Cardiac septum (tissue), 1 donor: Measurements from ENCODE around the gene COMMD6. TPM values are rescaled to one million over a fixed set of nuclear protein-coding genes. Genes with fewer than 3 reads are reported as not detected.
A peak's percentile ranks its signal among the peaks of the same experiment; 100 is the strongest.
"Not testable (repeated sequence)": the region's sequence is repeated elsewhere in the genome, so short reads cannot be mapped to it uniquely, and the experiment has no call there.

Experiments used
- DNase-seq: peaks from one replicate; pipeline ENCODE4 v3.0.0-alpha.2; 2020; ENCODE audit warnings: low spot score
- intact Hi-C: fragments of 100-400 bp; cut with DNase I; formaldehyde crosslinking; loops from one replicate; pipeline ENCODE4 v1.14.0; 2022
- long read RNA-seq: library from polyadenylated mRNA; unstranded; transcript quantifications from one replicate; pipeline ENCODE4 v2.0.0, GENCODE V29; 2021
- total RNA-seq: library from RNA; stranded (reverse); fragmentation: NEBNext Ultra II Directional; extraction: Animal tissue kit (Norgen Biotek cat#: 25700); gene quantifications from one replicate; pipeline ENCODE4 v1.2.1, GENCODE V29; 2021
- donor health status: DM: no; HTN: no; CAD: no.

The COMMD6 gene
- total RNA-seq = 127 TPM
- long read RNA-seq, partial matches to known transcripts = 0 of 2 reads
- long read RNA-seq, other reads (novel, unspliced or antisense) = 2 of 2 reads

GRCh38 chr13:75537401-75538365 is at the start of gene COMMD6:
COMMD6 (minus strand) TSS chr13:75537841; CDS start chr13:75537805, 36 bp downstream.
- peak; percentile 91 for DNase-seq
- intact Hi-C loops = loop anchor here (5.0 kb wide), 1 partner anchor 165 kb away; no protein-coding TSS in a partner anchor

DNA sequence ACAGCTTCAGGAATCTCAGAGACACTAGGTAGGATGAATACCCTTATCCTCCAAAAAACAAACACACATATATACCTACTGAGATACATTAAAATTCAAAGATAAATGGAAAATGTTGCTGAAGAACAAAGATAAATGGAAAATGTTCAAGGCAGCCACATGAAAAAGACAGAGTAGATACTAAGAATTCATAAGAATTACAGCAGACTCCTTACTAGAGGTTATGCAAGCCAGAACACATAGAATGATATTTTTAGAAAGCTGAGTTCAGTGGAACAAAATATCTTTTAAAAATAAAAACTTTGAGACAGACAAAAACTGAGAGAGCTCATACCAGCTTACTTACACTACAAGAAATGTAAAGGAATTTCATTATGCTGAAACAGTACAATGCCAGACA is 47.5 kb upstream of the COMMD6 start:
- DNase-seq = no peak
- intact Hi-C loops = no loop called here

DNA sequence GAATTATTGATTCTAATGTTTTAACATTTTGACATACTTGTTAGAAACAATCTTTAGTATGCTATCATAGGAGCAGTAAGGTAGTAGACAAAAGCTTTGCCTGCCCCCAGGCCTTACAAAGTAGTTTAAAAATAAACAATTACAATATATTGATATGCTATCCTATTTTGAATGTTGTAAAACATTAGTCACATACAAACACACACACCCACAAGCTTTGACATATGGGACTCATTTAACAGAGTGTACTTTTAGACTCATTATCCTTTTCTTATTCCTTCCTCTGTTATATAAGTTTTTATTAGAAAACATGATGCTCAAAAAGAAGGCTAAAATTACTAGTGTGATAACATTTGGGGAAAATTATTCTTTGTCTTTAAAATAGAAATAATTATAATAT is 45.5 kb upstream of the COMMD6 start:
- no peak for DNase-seq
- intact Hi-C loops = no loop called here

DNA sequence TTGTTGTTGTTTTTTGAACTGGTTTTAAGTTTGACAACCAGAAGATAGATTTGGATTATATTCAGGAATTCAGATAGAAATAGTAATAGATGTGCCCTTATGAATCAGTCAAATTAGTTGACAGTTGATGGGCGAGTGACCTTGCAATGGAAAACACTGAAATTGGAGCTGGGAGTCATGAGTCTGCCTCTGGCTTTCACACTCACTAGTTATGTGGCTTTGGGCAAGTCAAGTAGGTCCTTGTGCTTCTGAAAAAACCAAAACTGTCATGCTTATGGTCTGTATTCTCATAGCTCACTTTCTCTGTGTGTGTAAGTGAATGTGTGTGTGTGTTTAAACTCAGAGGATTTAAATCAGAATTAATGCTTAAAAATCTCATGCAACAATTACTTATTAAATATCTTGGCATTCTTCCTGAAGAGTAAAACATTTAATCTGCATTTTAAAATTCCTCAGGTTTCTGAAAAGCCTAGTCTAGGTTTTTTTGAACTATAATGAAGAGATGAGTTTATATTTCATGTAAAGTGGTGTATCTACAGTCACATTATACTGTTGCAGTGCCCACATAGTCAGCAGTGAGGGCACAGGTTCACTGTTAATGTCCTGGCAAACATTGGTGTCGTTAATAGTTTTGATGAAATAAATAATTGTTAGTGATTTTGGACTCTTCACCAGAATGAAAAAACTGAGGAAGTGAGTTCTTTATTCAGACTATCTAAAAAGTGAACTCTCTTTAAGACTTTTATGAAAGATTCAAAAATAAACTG is 44.4 kb upstream of the COMMD6 start:
- intact Hi-C loops = no loop called here
- no peak for DNase-seq

- intact Hi-C loops = no loop called here
- DNase-seq = no peak
Measured at GRCh38 chr13:75579529-75579928, 41.9 kb upstream of the COMMD6 start.

DNA sequence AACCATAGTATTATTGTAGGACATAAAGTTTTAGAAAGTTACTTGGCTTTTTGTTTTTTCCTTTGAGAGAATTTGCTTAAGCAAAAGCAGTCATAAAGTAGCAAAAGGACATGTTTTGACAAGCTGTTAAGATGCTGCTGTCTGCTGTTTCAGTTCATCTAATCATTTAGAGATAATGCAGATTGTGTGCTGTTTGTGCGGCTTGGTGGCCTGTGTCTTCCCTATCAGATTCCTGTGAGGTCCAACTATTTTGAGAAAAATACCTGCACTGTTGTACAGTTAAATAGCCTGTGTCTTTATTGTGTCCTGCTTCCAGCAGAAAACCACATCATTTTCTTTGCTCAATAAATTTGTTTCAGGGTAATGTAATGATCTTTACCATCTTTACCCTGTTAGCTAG is 31.9 kb upstream of the COMMD6 start:
- intact Hi-C loops = no loop called here

GRCh38 chr13:75566658-75567057 is 29.0 kb upstream of the COMMD6 start:
- intact Hi-C loops = no loop called here
- no peak for DNase-seq

More for the DNA sequence above, 31.9 kb upstream of the COMMD6 start:
- no peak for DNase-seq

- intact Hi-C loops = no loop called here
- DNase-seq = no peak
Measured at GRCh38 chr13:75558145-75558840, 20.7 kb upstream of the COMMD6 start.

GRCh38 chr13:75556961-75557360 is 19.3 kb upstream of the COMMD6 start:
- intact Hi-C loops = no loop called here
- DNase-seq = no peak

DNA sequence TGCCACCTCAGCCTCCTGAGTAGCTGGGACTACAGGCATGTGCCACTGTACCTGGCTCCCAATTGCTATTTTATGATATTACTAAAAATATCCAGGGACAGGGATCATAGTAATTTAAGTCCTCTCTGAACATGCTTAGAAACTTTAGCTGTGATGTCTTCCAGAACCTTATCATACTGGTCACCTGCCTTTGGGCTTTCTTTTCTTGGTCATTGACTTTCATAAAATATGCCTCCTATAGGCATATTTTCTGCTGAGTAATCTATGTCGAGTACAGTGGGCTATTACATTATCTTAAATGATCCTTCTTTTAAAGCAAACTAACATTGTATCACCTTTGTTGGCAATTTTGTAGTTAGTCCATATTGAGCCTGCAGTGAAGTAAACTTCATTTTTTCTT is 18.2 kb upstream of the COMMD6 start:
- intact Hi-C loops = no loop called here
- DNase-seq = no peak

- intact Hi-C loops = no loop called here
- DNase-seq = no peak
Measured at GRCh38 chr13:75554981-75555380, 17.3 kb upstream of the COMMD6 start.

DNA sequence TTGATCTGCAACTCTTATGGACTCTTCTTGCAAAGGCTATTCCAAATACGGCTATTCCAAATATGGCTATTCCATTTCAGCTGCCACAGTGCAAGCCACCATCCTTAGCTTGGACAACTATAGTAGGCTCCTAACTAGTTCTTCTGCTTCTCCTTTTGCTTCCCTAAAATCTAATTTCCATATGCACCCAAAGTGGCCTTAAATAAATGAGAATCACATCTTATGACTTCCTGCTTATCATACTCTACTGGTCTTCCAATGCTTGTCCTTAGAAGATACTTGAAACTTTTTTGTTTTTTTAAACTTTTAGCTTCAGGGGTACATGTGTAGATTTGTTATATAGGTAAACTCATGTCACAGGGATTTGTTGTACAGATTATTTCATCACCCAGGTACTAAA is 16.8 kb upstream of the COMMD6 start:
- DNase-seq = no peak

DNA sequence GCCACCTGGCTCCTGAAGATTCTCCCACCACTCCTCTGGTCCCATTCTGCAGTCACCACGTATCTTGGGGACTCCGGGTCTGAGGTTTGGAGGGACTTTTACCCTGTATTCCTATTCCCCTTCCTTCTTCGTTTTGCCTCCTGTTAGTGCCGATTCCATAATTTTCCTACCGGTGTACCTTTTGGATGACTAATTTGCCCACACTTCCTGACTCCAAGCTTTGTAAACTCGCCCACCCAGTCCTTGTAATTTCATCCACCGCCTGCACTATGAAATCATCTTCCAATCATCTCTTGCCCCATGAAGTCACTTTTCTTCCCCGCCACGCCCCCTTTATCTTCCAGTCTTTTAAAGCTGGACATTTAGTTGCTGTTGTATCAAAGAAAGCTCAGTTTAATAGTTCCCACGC is 12.5 kb upstream of the COMMD6 start:
- intact Hi-C loops = no loop called here
- no peak for DNase-seq

More for the DNA sequence above, 16.8 kb upstream of the COMMD6 start:
- intact Hi-C loops = no loop called here

- intact Hi-C loops = loop anchor here (2.0 kb wide), 1 partner anchor 67 kb away; the partner anchor contains the start of gene TBC1D4
Measured at GRCh38 chr13:75549262-75550158, 11.9 kb upstream of the COMMD6 start, which contains the start of gene UCHL3. UCHL3 (plus strand) TSS chr13:75549791; CDS start chr13:75549821, 30 bp downstream.

GRCh38 chr13:75547917-75548316 is 10.3 kb upstream of the COMMD6 start:
- intact Hi-C loops = loop anchor here (2.0 kb wide), 1 partner anchor 65 kb away; the partner anchor contains the start of gene TBC1D4
- DNase-seq = no peak

More at GRCh38 chr13:75549262-75550158, 11.9 kb upstream of the COMMD6 start, which contains the start of gene UCHL3:
- DNase-seq = peak; percentile 98

- intact Hi-C loops, DNase-seq: not testable (repeated sequence)
Measured at GRCh38 chr13:75545386-75545785, 7.7 kb upstream of the COMMD6 start.

DNA sequence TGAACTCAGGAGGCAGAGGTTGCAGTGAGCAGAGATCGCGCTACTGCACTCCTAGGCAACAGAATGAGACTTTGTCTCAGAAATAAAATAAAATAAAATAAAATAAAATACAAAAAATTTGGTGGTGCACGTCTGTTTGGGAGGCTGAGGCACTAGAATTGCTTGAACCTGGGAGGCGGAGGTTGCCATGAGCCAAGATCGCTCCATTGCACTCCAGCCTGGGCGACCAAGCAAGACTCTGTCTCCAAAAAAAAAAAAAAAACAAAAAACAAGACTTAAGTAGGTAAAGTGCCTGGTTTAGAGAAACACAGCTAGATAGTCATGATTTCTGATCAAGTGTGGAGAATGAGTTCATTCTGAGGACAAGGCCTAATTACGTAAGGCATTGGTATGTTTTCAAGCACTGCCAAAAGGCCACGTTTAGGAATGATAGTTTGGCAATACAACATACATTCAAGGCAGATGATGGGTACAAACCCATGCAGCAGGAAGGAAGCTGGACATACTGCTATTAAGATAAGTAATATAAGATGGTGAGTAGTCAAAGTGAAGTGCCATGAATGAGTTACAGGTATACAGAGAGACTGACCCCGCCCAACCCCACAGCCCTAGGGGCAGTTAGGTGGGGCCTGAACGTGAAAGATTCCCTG is 7.2 kb upstream of the COMMD6 start:
- intact Hi-C loops = no loop called here
- no peak for DNase-seq

- intact Hi-C loops = no loop called here
- DNase-seq = no peak
Measured at GRCh38 chr13:75541961-75542360, 4.3 kb upstream of the COMMD6 start.
